Liver (tissue), 9 donors: ENCODE measurements around the gene AARSD1. TPM values are rescaled to one million over a fixed set of nuclear protein-coding genes. Genes with fewer than 3 reads are reported as not detected.

Experiments
- DNase-seq: peaks from one replicate; pipeline ENCODE4 v3.0.0-alpha.2; 2017; ENCODE audit warnings: low spot score
- H3K27ac ChIP-seq, 2 donors: one replicate each; pipeline ENCODE4 v1.7.0; 2013; ENCODE audit warnings: inconsistent platforms in 2 of 2, low read length in 2 of 2, control low read depth in 1 of 2, low read depth in 1 of 2, mild to moderate bottlenecking in 1 of 2
- H3K27me3 ChIP-seq, 4 donors: one replicate each; pipeline versions ENCODE4 v1.6.1 to v1.7.0; 2013; ENCODE audit warnings: low read length in 3 of 4, inconsistent platforms in 1 of 4, mild to moderate bottlenecking in 1 of 4, moderate library complexity in 1 of 4; ENCODE audit not compliant: control insufficient read depth in 4 of 4, insufficient read depth in 4 of 4
- H3K36me3 ChIP-seq, 4 donors: one replicate each; pipeline versions ENCODE4 v1.6.1 to v1.7.0; 2013; ENCODE audit warnings: low read length in 3 of 4, mild to moderate bottlenecking in 3 of 4, low read depth in 1 of 4, moderate library complexity in 1 of 4; ENCODE audit not compliant: control insufficient read depth in 4 of 4, insufficient read depth in 3 of 4
- H3K4me1 ChIP-seq, 4 donors: one replicate each; pipeline versions ENCODE4 v1.6.1 to v1.7.0; 2013; ENCODE audit warnings: low read length in 3 of 4, mild to moderate bottlenecking in 3 of 4, moderate library complexity in 1 of 4; ENCODE audit not compliant: control insufficient read depth in 4 of 4, insufficient read depth in 4 of 4
- H3K4me3 ChIP-seq, 3 donors: one replicate each; pipeline versions ENCODE4 v1.6.1 to v1.7.0; 2013; ENCODE audit warnings: low read length in 3 of 3, control low read depth in 1 of 3, low read depth in 1 of 3, mild to moderate bottlenecking in 1 of 3
- H3K9ac ChIP-seq, 2 donors: one replicate each; pipeline ENCODE4 v1.7.0; 2013; ENCODE audit warnings: low read length in 2 of 2, mild to moderate bottlenecking in 2 of 2, moderate library complexity in 2 of 2, control low read depth in 1 of 2, low read depth in 1 of 2
- H3K9me3 ChIP-seq, 4 donors: one replicate each; pipeline versions ENCODE4 v1.6.1 to v1.7.0; 2013; ENCODE audit warnings: low read length in 3 of 4; ENCODE audit not compliant: control insufficient read depth in 4 of 4
- EGR1 ChIP-seq, 2 donors: IDR thresholded peaks; 2 replicates each; pipeline ENCODE4 v1.6.1; 2016 to 2018; ENCODE audit warnings: antibody characterized with exemption in 2 of 2, low read depth in 2 of 2
- FOXA1 ChIP-seq: IDR thresholded peaks from 2 replicates; pipeline ENCODE4 v1.6.1; 2016; ENCODE audit warnings: antibody characterized with exemption
- FOXA2 ChIP-seq: IDR thresholded peaks from 2 replicates; pipeline ENCODE4 v1.6.1; 2016; ENCODE audit warnings: antibody characterized with exemption
- GABPA ChIP-seq, 2 donors: IDR thresholded peaks in 1 of 2; conservative IDR thresholded peaks in 1 of 2; 2 replicates each; pipeline ENCODE4 v1.6.1; 2016; ENCODE audit warnings: antibody characterized with exemption in 2 of 2, mild to moderate bottlenecking in 1 of 2, moderate library complexity in 1 of 2
- HNF4A ChIP-seq, 2 donors: conservative IDR thresholded peaks; 2 replicates each; pipeline ENCODE4 v1.6.1; 2016; ENCODE audit warnings: antibody characterized with exemption in 2 of 2, mild to moderate bottlenecking in 2 of 2
- JUND ChIP-seq, 2 donors: IDR thresholded peaks; 2 replicates each; pipeline ENCODE4 v1.6.1; 2016; ENCODE audit warnings: antibody characterized with exemption in 2 of 2
- NR2F2 ChIP-seq: IDR thresholded peaks from 2 replicates; pipeline ENCODE4 v1.6.1; 2016; ENCODE audit warnings: antibody characterized with exemption
- RXRA ChIP-seq, 2 donors: IDR thresholded peaks; 2 replicates each; pipeline ENCODE4 v1.6.1; 2017 to 2018; ENCODE audit warnings: antibody characterized with exemption in 2 of 2, mild to moderate bottlenecking in 1 of 2
- SP1 ChIP-seq: IDR thresholded peaks from 2 replicates; pipeline ENCODE4 v1.6.1; 2018; ENCODE audit warnings: antibody characterized with exemption, mild to moderate bottlenecking
- TAF1 ChIP-seq: conservative IDR thresholded peaks from 2 replicates; pipeline ENCODE4 v1.6.1; 2016; ENCODE audit warnings: antibody characterized with exemption, mild to moderate bottlenecking
- YY1 ChIP-seq: IDR thresholded peaks from 2 replicates; pipeline ENCODE4 v1.6.1; 2016; ENCODE audit warnings: antibody characterized with exemption, mild to moderate bottlenecking
- WGBS: extraction: QIAGEN DNeasy Blood & Tissue Kit; methylation state at CpG from one replicate; pipeline ENCODE4 v1.1.7; 2013; 5-methylcytosine and 5-hydroxymethylcytosine counted together
- polyA plus RNA-seq, 2 donors: library from polyadenylated mRNA; stranded (reverse) in 1 of 2; unstranded in 1 of 2; fragments of 200-250 nt in 1 of 2; fragments of >200 nt in 1 of 2; fragmentation: Nextera tagmentation in 1 of 2; extraction: Ambion mirVana in 1 of 2; gene quantifications; one replicate each; pipeline versions ENCODE4 v1.2.1 to v1.2.3, GENCODE V29; 2013 to 2015
- total RNA-seq, 2 donors: library from RNA; depleted of rRNA; stranded (reverse); fragments of >200 nt; gene quantifications; one replicate each; pipeline ENCODE4 v1.2.3, GENCODE V29; 2014
- TF ChIP-seq, protein P1 (sequence below): IDR thresholded peaks from 2 replicates; pipeline ENCODE4 v1.6.1; 2016; ENCODE audit warnings: antibody characterized with exemption, mild to moderate bottlenecking
- TF ChIP-seq, protein P2 (sequence below): fragments of 150-350 bp; IDR thresholded peaks from 2 replicates; pipeline ENCODE4 v1.5.1; 2017; ENCODE audit warnings: improper control_type of control experiment, low read depth, low read length; ENCODE audit not compliant: missing input control
- TF ChIP-seq, protein P3 (sequence below): IDR thresholded peaks from 2 replicates; pipeline ENCODE4 v1.6.1; 2016; ENCODE audit warnings: antibody characterized with exemption
- TF ChIP-seq, protein P4 (sequence below): IDR thresholded peaks from 2 replicates; pipeline ENCODE4 v1.6.1; 2016; ENCODE audit warnings: antibody characterized with exemption
- TF ChIP-seq, protein P5 (sequence below): IDR thresholded peaks from 2 replicates; pipeline ENCODE4 v1.6.1; 2016; ENCODE audit warnings: antibody characterized with exemption
- donor health status: healthy.
- donor health status: healthy.
- donor health status: healthy.
- donor health status: healthy.
- donor health status: healthy.

The AARSD1 gene
- total and polyA plus RNA-seq, 4 donors: 8.2 to 25.2 (median 19.6) TPM

DNA sequence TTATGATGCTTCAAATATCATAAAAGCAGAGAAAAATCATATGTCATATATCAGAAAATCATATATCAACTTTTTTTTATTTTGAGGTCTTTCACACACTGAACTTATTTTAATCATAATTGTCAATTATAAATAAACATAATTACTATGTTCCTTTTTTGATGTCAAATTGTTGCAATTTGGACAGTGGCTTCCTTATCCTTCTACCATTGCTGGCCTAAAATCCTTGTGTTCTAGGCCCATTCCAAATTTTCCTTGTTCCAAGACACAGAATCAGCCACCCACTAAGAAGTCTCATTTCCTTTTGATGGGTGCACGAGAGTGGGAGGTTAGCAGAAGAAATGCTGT is 34.8 kb downstream of the AARSD1 start:
- no peaks in the 10 kb centered on the region for H3K27me3 ChIP-seq
- 94% methylated on average over 1 of the region's 1 CpG for WGBS
- peaks cover 2 to 8% (median 7%) of the 10 kb centered on the region in 4 donors for H3K4me1 ChIP-seq
- no peak overlapping the region for H3K27ac ChIP-seq
- no peak overlapping the region for H3K9ac ChIP-seq
- H3K36me3 ChIP-seq: no peaks in the 10 kb centered on the region
- H3K9me3 ChIP-seq: no peaks in the 10 kb centered on the region
- no peak overlapping the region for H3K4me3 ChIP-seq
- TF ChIP-seq, protein P1, sequence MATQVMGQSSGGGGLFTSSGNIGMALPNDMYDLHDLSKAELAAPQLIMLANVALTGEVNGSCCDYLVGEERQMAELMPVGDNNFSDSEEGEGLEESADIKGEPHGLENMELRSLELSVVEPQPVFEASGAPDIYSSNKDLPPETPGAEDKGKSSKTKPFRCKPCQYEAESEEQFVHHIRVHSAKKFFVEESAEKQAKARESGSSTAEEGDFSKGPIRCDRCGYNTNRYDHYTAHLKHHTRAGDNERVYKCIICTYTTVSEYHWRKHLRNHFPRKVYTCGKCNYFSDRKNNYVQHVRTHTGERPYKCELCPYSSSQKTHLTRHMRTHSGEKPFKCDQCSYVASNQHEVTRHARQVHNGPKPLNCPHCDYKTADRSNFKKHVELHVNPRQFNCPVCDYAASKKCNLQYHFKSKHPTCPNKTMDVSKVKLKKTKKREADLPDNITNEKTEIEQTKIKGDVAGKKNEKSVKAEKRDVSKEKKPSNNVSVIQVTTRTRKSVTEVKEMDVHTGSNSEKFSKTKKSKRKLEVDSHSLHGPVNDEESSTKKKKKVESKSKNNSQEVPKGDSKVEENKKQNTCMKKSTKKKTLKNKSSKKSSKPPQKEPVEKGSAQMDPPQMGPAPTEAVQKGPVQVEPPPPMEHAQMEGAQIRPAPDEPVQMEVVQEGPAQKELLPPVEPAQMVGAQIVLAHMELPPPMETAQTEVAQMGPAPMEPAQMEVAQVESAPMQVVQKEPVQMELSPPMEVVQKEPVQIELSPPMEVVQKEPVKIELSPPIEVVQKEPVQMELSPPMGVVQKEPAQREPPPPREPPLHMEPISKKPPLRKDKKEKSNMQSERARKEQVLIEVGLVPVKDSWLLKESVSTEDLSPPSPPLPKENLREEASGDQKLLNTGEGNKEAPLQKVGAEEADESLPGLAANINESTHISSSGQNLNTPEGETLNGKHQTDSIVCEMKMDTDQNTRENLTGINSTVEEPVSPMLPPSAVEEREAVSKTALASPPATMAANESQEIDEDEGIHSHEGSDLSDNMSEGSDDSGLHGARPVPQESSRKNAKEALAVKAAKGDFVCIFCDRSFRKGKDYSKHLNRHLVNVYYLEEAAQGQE: no peak
- TF ChIP-seq SP1 (no peak), FOXA1 (no peak), JUND (IDR thresholded peaks at IDR 0.05) (no peak), GABPA (IDR thresholded peaks at IDR 0.05 in 1 of 2, conservative IDR thresholded peaks at IDR 0.05 in 1 of 2) (no peak), FOXA2 (no peak), EGR1 (IDR thresholded peaks at IDR 0.05; ENCODE audit: low read depth in 2 of 2) (no peak), NR2F2 (no peak), YY1 (no peak), RXRA (IDR thresholded peaks at IDR 0.05) (no peak), HNF4A (conservative IDR thresholded peaks at IDR 0.05) (no peak)
- TF ChIP-seq, protein P2, sequence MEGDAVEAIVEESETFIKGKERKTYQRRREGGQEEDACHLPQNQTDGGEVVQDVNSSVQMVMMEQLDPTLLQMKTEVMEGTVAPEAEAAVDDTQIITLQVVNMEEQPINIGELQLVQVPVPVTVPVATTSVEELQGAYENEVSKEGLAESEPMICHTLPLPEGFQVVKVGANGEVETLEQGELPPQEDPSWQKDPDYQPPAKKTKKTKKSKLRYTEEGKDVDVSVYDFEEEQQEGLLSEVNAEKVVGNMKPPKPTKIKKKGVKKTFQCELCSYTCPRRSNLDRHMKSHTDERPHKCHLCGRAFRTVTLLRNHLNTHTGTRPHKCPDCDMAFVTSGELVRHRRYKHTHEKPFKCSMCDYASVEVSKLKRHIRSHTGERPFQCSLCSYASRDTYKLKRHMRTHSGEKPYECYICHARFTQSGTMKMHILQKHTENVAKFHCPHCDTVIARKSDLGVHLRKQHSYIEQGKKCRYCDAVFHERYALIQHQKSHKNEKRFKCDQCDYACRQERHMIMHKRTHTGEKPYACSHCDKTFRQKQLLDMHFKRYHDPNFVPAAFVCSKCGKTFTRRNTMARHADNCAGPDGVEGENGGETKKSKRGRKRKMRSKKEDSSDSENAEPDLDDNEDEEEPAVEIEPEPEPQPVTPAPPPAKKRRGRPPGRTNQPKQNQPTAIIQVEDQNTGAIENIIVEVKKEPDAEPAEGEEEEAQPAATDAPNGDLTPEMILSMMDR: no peak
- TF ChIP-seq, protein P3, sequence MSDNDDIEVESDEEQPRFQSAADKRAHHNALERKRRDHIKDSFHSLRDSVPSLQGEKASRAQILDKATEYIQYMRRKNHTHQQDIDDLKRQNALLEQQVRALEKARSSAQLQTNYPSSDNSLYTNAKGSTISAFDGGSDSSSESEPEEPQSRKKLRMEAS: no peak
- TF ChIP-seq, protein P4, sequence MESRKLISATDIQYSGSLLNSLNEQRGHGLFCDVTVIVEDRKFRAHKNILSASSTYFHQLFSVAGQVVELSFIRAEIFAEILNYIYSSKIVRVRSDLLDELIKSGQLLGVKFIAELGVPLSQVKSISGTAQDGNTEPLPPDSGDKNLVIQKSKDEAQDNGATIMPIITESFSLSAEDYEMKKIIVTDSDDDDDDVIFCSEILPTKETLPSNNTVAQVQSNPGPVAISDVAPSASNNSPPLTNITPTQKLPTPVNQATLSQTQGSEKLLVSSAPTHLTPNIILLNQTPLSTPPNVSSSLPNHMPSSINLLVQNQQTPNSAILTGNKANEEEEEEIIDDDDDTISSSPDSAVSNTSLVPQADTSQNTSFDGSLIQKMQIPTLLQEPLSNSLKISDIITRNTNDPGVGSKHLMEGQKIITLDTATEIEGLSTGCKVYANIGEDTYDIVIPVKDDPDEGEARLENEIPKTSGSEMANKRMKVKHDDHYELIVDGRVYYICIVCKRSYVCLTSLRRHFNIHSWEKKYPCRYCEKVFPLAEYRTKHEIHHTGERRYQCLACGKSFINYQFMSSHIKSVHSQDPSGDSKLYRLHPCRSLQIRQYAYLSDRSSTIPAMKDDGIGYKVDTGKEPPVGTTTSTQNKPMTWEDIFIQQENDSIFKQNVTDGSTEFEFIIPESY: no peak
- no peak for DNase-seq

DNA sequence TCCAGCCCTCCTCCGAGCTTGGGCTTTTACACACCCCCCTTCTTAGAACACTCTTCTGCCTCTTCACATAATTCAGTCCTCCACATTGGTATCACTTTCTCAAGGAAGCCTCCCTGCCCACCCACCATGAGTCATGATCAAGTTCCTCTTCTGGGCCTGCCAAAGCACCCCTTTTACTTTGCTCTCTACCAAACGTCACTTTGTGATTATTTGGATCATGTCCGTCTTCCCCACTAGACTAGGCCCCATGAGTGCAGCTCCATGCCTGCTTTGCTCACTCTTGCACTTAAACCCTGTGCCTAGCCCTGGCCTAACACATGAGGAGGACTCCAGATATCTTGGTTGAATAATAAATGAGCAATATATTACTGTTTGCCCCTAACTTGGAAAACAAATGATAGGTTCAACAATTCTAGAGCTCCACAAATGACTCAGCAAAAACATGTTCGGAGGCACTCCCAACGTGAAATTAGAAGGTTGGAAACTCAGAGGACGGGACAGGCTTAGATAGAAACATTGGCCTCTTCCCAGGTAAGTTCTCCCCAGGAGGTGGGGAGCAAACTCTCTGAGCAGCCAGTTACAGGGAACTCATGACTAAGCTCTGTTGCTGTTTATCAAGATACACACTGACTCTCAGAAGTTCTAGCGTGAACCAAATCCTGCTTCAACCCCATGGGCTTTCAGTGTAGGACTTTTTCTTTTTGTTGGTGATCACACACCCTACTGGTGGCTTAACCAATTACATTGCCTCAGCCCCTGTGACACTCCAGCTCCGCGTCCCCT is 35.3 kb downstream of the AARSD1 start:
- peak; percentile 47 for DNase-seq
- Histone ChIP-seq H3K27me3 (no peaks in the 10 kb centered on the region), H3K9me3 (no peaks in the 10 kb centered on the region), H3K27ac (peak overlapping the region; percentile 5 to 21), H3K4me1 (peaks cover 2 to 8% (median 7%) of the 10 kb centered on the region in 4 donors), H3K9ac (no peak overlapping the region), H3K4me3 (no peak overlapping the region), H3K36me3 (no peaks in the 10 kb centered on the region)
- 37% methylated on average over 9 of the region's 9 CpGs for WGBS
- TF ChIP-seq NR2F2 (peak; percentile 42), YY1 (no peak), TAF1 (no peak), EGR1 (IDR thresholded peaks at IDR 0.05; ENCODE audit: low read depth in 2 of 2) (no peak), FOXA2 (peak; percentile 45)
- TF ChIP-seq, protein P1: peak; percentile 12
- TF ChIP-seq, protein P5, sequence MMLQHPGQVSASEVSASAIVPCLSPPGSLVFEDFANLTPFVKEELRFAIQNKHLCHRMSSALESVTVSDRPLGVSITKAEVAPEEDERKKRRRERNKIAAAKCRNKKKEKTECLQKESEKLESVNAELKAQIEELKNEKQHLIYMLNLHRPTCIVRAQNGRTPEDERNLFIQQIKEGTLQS: no peak
- TF ChIP-seq, protein P3: peak; percentile 53
- TF ChIP-seq, protein P4: no peak
